Measurements from ENCODE around the gene RASGEF1B. TPM values are rescaled to one million over a fixed set of nuclear protein-coding genes. Genes with fewer than 3 reads are reported as not detected.

The RASGEF1B gene
- total RNA-seq, 1 experiment from 2014 or later = 7.5 TPM

DNA sequence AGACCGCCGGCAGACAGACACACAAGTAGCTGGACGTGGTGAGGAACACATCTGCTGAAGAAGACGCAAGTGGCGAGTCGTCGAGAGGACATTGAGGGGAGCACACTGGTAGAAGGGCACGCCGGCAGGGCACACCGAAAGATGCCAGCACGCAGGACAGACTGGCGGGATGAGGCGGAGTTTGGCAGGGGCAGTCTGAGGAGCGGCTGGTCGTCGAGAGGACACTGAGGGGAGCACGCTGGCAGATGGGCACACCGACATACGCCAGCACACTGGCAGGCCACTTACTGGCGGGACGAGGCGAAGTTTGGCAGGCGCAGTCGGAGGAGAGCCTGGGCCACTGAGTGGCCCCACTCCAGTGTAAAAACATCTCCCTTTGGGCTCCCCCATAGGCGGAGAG is 42.1 kb downstream of the RASGEF1B start:
- H2BK12ac ChIP-seq (ENCODE audit: insufficient read length, low read depth, low read length) = no peak overlapping the region
- no peak overlapping the region for H2BK120ac ChIP-seq (ENCODE audit: low read depth, low read length, poor library complexity, severe bottlenecking)
- peaks cover 3% of the 10 kb centered on the region for H3K23me2 ChIP-seq (ENCODE audit: insufficient read length, low read depth, low read length, poor library complexity, severe bottlenecking)
- H3K9ac ChIP-seq (ENCODE audit: extremely low read depth, insufficient read length, low read length) = no peak overlapping the region
- H2AK5ac ChIP-seq (ENCODE audit: insufficient read length, low read length) = no peak overlapping the region
- H4K91ac ChIP-seq (ENCODE audit: insufficient read length, low read depth, low read length) = no peak overlapping the region
- no peak overlapping the region for H3K18ac ChIP-seq (ENCODE audit: insufficient read length, low read depth, low read length)
- peaks cover 3% of the 10 kb centered on the region; the same call in 1 of the 2 replicates for H3K4me1 ChIP-seq (ENCODE audit: insufficient read depth, low read length)
- H3K9me3 Mint-ChIP-seq = peaks cover 0 to 3% of the 10 kb centered on the region in 2 experiments; a peak in 2 of 5 replicates
- H2BK5ac ChIP-seq (ENCODE audit: insufficient read length, low read length) = no peak overlapping the region
- H3K27me3 Mint-ChIP-seq (ENCODE audit: low read depth) = no peaks in the 10 kb centered on the region; the same call in 1 of the 2 replicates
- H3K4me2 ChIP-seq (ENCODE audit: insufficient read depth, insufficient read length, low read length) = no peak overlapping the region
- peak overlapping the region in 1 of 3 experiments; percentile 83; a peak in 3 of 7 replicates for H3K27ac Mint-ChIP-seq
- H3K79me1 ChIP-seq (ENCODE audit: insufficient read depth, low read depth, low read length, poor library complexity, severe bottlenecking) = no peaks in the 10 kb centered on the region
- no peaks in the 10 kb centered on the region for H3K9me3 ChIP-seq (ENCODE audit: control insufficient read depth, low read depth, low read length)
- H3K27me3 ChIP-seq (ENCODE audit: insufficient read depth, low read length) = no peaks in the 10 kb centered on the region
- H2BK20ac ChIP-seq (ENCODE audit: low read depth, low read length, poor library complexity, severe bottlenecking) = no peak overlapping the region
- peaks cover 12 to 20% (median 15%) of the 10 kb centered on the region in 3 experiments; a peak in 6 of 7 replicates for H3K36me3 Mint-ChIP-seq (ENCODE audit: insufficient read depth in 1 of 3, low read depth in 3 of 3)
- H4K20me1 ChIP-seq (ENCODE audit: control insufficient read depth, insufficient read depth, insufficient read length) = no peaks in the 10 kb centered on the region
- H2AFZ ChIP-seq (ENCODE audit: low read length) = no peak overlapping the region
- no peaks in the 10 kb centered on the region for H3K79me2 ChIP-seq (ENCODE audit: insufficient read depth, low read length)
- H3K4ac ChIP-seq (ENCODE audit: low read depth, low read length) = no peak overlapping the region
- H3K4me3 Mint-ChIP-seq = no peak overlapping the region
- H2BK15ac ChIP-seq (ENCODE audit: low read depth, low read length) = no peak overlapping the region
- no peak for DNase-seq
- no peak overlapping the region for H4K8ac ChIP-seq (replicated peaks; ENCODE audit: insufficient read length, low read depth, low read length)
- no peak overlapping the region for H4K5ac ChIP-seq (ENCODE audit: insufficient read length, low read depth, low read length)
- no peak overlapping the region for H3K14ac ChIP-seq (ENCODE audit: insufficient read depth, low read length)
- no peak overlapping the region for H3K23ac ChIP-seq (ENCODE audit: insufficient read length, low read depth, low read length)
- TF ChIP-seq, protein P1, sequence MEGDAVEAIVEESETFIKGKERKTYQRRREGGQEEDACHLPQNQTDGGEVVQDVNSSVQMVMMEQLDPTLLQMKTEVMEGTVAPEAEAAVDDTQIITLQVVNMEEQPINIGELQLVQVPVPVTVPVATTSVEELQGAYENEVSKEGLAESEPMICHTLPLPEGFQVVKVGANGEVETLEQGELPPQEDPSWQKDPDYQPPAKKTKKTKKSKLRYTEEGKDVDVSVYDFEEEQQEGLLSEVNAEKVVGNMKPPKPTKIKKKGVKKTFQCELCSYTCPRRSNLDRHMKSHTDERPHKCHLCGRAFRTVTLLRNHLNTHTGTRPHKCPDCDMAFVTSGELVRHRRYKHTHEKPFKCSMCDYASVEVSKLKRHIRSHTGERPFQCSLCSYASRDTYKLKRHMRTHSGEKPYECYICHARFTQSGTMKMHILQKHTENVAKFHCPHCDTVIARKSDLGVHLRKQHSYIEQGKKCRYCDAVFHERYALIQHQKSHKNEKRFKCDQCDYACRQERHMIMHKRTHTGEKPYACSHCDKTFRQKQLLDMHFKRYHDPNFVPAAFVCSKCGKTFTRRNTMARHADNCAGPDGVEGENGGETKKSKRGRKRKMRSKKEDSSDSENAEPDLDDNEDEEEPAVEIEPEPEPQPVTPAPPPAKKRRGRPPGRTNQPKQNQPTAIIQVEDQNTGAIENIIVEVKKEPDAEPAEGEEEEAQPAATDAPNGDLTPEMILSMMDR (conservative IDR thresholded peaks at IDR 0.05) = no peak
- H3T11ph ChIP-seq (ENCODE audit: low read length) = no peak overlapping the region
- H3K27ac ChIP-seq (ENCODE audit: insufficient read length, low read depth, low read length) = no peak overlapping the region
- H3K4me1 Mint-ChIP-seq = peaks cover 34 to 36% of the 10 kb centered on the region in 2 experiments
- WGBS (ENCODE audit: extremely low coverage, insufficient read length, low lambda C conversion rate) = no CpG with 5 or more reads among the region's 25 CpGs
- H3K56ac ChIP-seq (ENCODE audit: insufficient read length, low read depth, low read length) = no peak overlapping the region

Data from H9 (cell line).